Prostate gland (tissue), 2 donors: ENCODE data around the gene OR51B5.
"Not testable (repeated sequence)": the region's sequence is repeated elsewhere in the genome, so short reads cannot be mapped to it uniquely, and the experiment has no call there.

Source experiments
- POLR2AphosphoS5 ChIP-seq: sonication (generic); formaldehyde crosslinking; IDR thresholded peaks from one replicate; pipeline ENCODE4 v1.6.1; 2017; ENCODE audit warnings: antibody characterized with exemption
- TF ChIP-seq, protein P1 (sequence below), 4 experiments: fragments of 200-600 bp in 2 of 4; fragments of 450-650 bp in 2 of 4; sonication (generic) in 2 of 4; IDR thresholded peaks; 1 replicate in 3 of 4; 2 replicates in 1 of 4; pipeline ENCODE4 v1.5.1; 2016 to 2019; ENCODE audit warnings: antibody characterized with exemption in 4 of 4, mild to moderate bottlenecking in 2 of 4, moderate library complexity in 2 of 4

DNA sequence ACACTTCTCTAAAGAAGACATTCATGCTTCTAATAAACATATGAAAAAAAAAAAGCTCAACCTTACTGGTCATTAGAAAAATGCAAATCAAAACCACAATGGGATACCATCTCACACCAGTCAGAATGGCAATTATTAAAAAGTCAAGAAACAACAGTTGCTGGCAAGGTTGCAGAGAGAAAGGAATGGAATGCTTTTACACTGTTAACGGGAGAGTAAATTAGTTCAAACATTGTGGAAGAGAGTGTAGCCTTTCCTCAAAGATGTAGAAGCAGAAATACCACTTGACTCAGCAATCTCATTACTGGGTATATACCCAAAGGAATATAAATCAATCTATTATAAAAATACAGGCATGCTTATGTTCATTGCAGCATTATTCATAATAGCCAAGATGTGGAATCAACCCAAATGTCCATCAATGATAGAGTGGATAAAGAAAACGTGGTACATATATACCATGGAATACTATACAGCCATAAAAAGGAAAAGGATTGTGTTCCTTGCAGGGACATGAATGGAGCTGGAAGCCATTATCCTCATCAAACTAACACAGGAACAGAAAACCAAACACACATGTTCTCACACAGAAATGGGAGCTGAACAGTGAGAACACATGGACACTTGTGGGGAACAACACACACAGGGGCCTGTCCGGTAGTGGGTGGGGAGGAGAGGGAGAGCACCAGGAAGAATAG is 29.8 kb downstream of the OR51B5 start:
- TF ChIP-seq, protein P1, sequence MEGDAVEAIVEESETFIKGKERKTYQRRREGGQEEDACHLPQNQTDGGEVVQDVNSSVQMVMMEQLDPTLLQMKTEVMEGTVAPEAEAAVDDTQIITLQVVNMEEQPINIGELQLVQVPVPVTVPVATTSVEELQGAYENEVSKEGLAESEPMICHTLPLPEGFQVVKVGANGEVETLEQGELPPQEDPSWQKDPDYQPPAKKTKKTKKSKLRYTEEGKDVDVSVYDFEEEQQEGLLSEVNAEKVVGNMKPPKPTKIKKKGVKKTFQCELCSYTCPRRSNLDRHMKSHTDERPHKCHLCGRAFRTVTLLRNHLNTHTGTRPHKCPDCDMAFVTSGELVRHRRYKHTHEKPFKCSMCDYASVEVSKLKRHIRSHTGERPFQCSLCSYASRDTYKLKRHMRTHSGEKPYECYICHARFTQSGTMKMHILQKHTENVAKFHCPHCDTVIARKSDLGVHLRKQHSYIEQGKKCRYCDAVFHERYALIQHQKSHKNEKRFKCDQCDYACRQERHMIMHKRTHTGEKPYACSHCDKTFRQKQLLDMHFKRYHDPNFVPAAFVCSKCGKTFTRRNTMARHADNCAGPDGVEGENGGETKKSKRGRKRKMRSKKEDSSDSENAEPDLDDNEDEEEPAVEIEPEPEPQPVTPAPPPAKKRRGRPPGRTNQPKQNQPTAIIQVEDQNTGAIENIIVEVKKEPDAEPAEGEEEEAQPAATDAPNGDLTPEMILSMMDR (IDR thresholded peaks at IDR 0.05), result not testable (repeated sequence)
- TF ChIP-seq POLR2AphosphoS5, result not testable (repeated sequence)
